Heart right ventricle (tissue), 16 donors: Measurements from ENCODE around the gene TTC3. TPM values are rescaled to one million over a fixed set of nuclear protein-coding genes. Genes with fewer than 3 reads are reported as not detected.

Experiments
- ATAC-seq, 8 donors: fragments of 200-7000 bp; cut with Tn5 transposase; one replicate each; pipeline ENCODE4 v1.9.1; 2020; ENCODE audit warnings: mild to moderate bottlenecking in 8 of 8, moderate library complexity in 8 of 8, moderate number of reproducible peaks in 1 of 8
- DNase-seq, 2 donors: peaks; one replicate each; pipeline ENCODE4 v3.0.0-alpha.2; 2020
- H3K27ac ChIP-seq, 10 donors: fragments of 200-600 bp; sonication (generic) in 2 of 10; one replicate each; pipeline versions ENCODE4 v1.5.0 to v1.8.0; 2020 to 2022; ENCODE audit warnings: mild to moderate bottlenecking in 3 of 10
- H3K27me3 ChIP-seq, 7 donors: fragments of 200-600 bp; one replicate each; pipeline ENCODE4 v1.8.0; 2021 to 2022; ENCODE audit warnings: mild to moderate bottlenecking in 2 of 7
- H3K36me3 ChIP-seq, 9 donors: fragments of 200-600 bp; sonication (generic) in 1 of 9; one replicate each; pipeline versions ENCODE4 v1.5.0 to v1.8.0; 2020 to 2022; ENCODE audit warnings: mild to moderate bottlenecking in 2 of 9
- H3K4me1 ChIP-seq, 9 donors: fragments of 200-600 bp; sonication (generic) in 1 of 9; one replicate each; pipeline versions ENCODE4 v1.5.0 to v1.8.0; 2020 to 2022; ENCODE audit warnings: mild to moderate bottlenecking in 4 of 9
- H3K4me3 ChIP-seq, 10 donors: fragments of 200-600 bp; sonication (generic) in 2 of 10; one replicate each; pipeline versions ENCODE4 v1.5.0 to v1.8.0; 2020 to 2022; ENCODE audit warnings: mild to moderate bottlenecking in 7 of 10, moderate library complexity in 2 of 10
- H3K9me3 ChIP-seq, 11 donors: fragments of 200-600 bp in 10 of 11; sonication (generic) in 2 of 11; one replicate each; pipeline versions ENCODE4 v1.5.0 to v1.8.0; 2013 to 2022; ENCODE audit warnings: mild to moderate bottlenecking in 2 of 11, control low read depth in 1 of 11, moderate library complexity in 1 of 11
- WGBS, 2 donors: extraction: QIAGEN DNeasy Blood & Tissue Kit; methylation state at CpG; one replicate each; pipeline ENCODE4 v1.1.7; 2013; ENCODE audit warnings: inconsistent platforms in 1 of 2; 5-methylcytosine and 5-hydroxymethylcytosine counted together
- intact Hi-C, 10 donors: fragments of 100-400 bp; cut with DNase I; formaldehyde crosslinking; loops; one replicate each; pipeline versions ENCODE4 v1.11.1 to v1.14.2; 2022
- polyA plus RNA-seq, 2 donors: library from polyadenylated mRNA; stranded (reverse); fragments of 200-250 nt; gene quantifications; one replicate each; pipeline ENCODE4 v1.2.3, GENCODE V29; 2013
- total RNA-seq, 10 donors: library from RNA; stranded (reverse); fragmentation: NEBNext Ultra II Directional in 3 of 10; extraction: Animal tissue kit (Norgen Biotek cat#: 25700) in 3 of 10; gene quantifications; one replicate each; pipeline versions ENCODE4 v1.2.1 to v1.2.4, GENCODE V29; 2021 to 2023
- TF ChIP-seq, protein P1 (sequence below), 9 donors: fragments of 200-600 bp; sonication (generic) in 2 of 9; IDR thresholded peaks; one replicate each; pipeline versions ENCODE4 v1.5.0 to v1.8.0; 2021 to 2022; ENCODE audit warnings: antibody characterized with exemption in 9 of 9, mild to moderate bottlenecking in 5 of 9, moderate library complexity in 1 of 9
- donor health status: Arrhythmogenic right ventricular cardiomyopathy.
- donor health status: ischemic (EF 13 %, LVEDD 7.1; RV severe dilation, severe dysfunction).
- donor health status: healthy with polysubstance abuse.
- donor health status: DM: no; HTN: yes; CAD: no.
- donor health status: DM: no; HTN: no; CAD: no.
- donor health status: ischemic (EF 25% LVEDD 6.9; RV normal size, moderate dysfunction).
- donor health status: ischemic (EF 25% LVEDD 5.7; RV mildly dilated, moderate dysfunction).
- donor health status: healthy.
- donor health status: DM: yes; HTN: yes; CAD: no.
- donor health status: Ischemic cardiomyopathy.
- donor health status: ischemic (EF 35%, LVEDD 5.7; RV mildly dilated, moderate dysfunction).
- donor health status: nonischemic (EF 11% LVEDD 7.7; RV severe dilation, severe dysfunction).
- donor health status: DM: yes; HTN: yes; CAD: no.
- donor health status: PGD.
- donor health status: ischemic (EF 29% LVEDD 5.4; RV normal size, mild dysfunction).
- donor health status: nonischemic (EF 23%, LVEDD 6.1; RV moderate dilation, normal function).

Gene TTC3
- total and polyA plus RNA-seq, 12 donors: 14.0 to 62.1 (median 50.1) TPM

DNA sequence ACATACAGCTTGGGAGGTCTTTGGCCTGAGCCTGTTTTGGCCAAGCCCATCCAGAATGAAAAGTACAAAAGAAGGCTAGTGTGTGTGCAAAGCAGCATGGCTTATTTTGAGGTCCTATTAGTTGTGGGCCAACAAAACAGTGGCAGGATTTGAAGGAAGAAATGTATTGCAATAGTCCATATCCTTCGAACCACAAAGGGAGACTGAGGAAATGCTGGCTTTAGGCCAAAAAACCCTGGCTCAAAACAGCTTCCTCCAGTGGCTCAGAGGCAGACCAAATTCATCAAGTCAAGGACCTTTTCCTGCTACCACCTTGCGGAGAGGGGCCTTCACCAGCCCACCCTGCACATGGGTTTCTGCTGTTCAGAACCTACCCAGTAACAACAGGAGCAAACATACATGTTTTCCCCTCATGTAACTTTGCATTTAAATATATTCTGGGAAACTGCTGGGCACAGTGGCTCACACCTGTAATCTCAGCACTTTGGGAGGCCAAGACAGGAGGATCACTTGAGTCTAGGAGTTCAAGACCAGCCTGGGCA lies 150.8 kb downstream of the TTC3 start:
- H3K27ac ChIP-seq: peak overlapping the region in 2 of 10 donors; percentile 24 to 34
- peaks cover 0 to 16% (median 9%) of the 10 kb centered on the region in 9 donors for H3K4me1 ChIP-seq
- no peaks in the 10 kb centered on the region for H3K27me3 ChIP-seq
- TF ChIP-seq, protein P1, sequence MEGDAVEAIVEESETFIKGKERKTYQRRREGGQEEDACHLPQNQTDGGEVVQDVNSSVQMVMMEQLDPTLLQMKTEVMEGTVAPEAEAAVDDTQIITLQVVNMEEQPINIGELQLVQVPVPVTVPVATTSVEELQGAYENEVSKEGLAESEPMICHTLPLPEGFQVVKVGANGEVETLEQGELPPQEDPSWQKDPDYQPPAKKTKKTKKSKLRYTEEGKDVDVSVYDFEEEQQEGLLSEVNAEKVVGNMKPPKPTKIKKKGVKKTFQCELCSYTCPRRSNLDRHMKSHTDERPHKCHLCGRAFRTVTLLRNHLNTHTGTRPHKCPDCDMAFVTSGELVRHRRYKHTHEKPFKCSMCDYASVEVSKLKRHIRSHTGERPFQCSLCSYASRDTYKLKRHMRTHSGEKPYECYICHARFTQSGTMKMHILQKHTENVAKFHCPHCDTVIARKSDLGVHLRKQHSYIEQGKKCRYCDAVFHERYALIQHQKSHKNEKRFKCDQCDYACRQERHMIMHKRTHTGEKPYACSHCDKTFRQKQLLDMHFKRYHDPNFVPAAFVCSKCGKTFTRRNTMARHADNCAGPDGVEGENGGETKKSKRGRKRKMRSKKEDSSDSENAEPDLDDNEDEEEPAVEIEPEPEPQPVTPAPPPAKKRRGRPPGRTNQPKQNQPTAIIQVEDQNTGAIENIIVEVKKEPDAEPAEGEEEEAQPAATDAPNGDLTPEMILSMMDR (IDR thresholded peaks at IDR 0.05): no peak
- H3K9me3 ChIP-seq: no peaks in the 10 kb centered on the region
- 85 to 100% methylated on average over 2 of the region's 2 CpGs for WGBS, 2 donors
- DNase-seq: no peak
- H3K4me3 ChIP-seq: no peak overlapping the region
- ATAC-seq: no peak
- H3K36me3 ChIP-seq: peaks cover 0 to 62% (median 55%) of the 10 kb centered on the region in 9 donors
- intact Hi-C loops: loop anchor here in 3 of 10 donors (5.0 to 10.0 kb wide), 4 partner anchors 43 to 361 kb away; partner anchors contain the start of genes DYRK1A (in 2 of the 3) and VPS26C (in 1 of the 3)

GRCh38 chr21:37224861-37225839 lies 152.1 kb downstream of the TTC3 start:
- no peak overlapping the region for H3K4me3 ChIP-seq
- no peak for DNase-seq
- intact Hi-C loops: loop anchor here in 3 of 10 donors (5.0 to 10.0 kb wide), 4 partner anchors 42 to 360 kb away; partner anchors contain the start of genes DYRK1A (in 2 of the 3) and VPS26C (in 1 of the 3)
- 87 to 93% methylated on average over 21 of the region's 21 CpGs for WGBS, 2 donors
- TF ChIP-seq, protein P1 (IDR thresholded peaks at IDR 0.05): no peak
- H3K27ac ChIP-seq: peak overlapping the region in 1 of 10 donors; percentile 34
- peaks cover 0 to 9% (median 2%) of the 10 kb centered on the region in 9 donors for H3K4me1 ChIP-seq
- ATAC-seq: no peak
- H3K36me3 ChIP-seq: peaks cover 0 to 75% (median 55%) of the 10 kb centered on the region in 9 donors
- no peaks in the 10 kb centered on the region for H3K27me3 ChIP-seq
- H3K9me3 ChIP-seq: no peaks in the 10 kb centered on the region

DNA sequence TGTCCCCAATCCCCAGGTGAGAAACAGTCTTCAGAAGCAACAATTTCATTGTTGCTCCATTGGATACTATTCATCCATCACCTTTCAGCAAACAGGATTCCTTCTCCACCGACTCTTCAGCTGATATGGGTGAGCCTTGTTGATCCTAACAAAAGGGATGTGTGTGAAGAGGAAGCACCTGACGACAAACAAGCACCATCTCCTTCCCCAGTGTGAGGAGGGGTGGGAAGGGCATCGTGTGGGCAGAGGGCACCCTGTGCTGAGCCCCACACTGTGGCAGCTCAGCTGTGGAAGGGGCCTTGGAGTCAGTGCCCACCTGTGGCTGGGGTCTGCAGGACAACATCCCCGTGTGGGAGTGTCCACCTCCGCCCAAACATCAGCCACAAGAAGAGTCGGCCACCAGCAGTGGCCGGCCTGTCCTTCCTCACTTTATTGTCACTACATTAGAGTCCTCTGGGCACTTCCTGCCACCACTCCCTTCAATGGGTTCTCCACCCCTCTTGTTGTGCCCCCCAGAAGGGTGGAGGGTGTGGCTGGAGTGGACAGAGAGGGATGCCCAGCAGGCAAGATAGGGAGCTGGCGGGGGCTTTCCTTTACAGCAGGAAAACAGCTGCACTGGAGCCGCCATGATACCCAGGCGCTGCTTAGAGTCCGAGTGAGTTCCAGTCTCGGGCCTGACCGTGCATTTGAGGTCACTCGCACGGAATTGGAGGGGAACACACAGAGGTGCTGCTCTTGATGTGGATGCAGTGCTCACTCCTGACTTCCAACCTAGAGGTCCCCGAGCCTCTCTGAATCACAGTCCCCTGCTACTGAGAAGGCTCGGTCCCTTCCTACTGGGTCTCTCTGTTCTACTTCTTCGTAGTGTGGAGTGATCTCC lies 153.2 kb downstream of the TTC3 start:
- WGBS, 2 donors: 92 to 93% methylated on average over 18 of the region's 18 CpGs
- no peak for ATAC-seq
- Histone ChIP-seq H3K36me3 (peaks cover 0 to 86% (median 63%) of the 10 kb centered on the region in 9 donors), H3K4me1 (peaks cover 0 to 4% (median 0%) of the 10 kb centered on the region in 9 donors), H3K9me3 (no peaks in the 10 kb centered on the region), H3K27ac (peak overlapping the region in 1 of 10 donors; percentile 34), H3K27me3 (no peaks in the 10 kb centered on the region), H3K4me3 (no peak overlapping the region)
- DNase-seq: no peak
- intact Hi-C loops: loop anchor here in 2 of 10 donors (10.0 kb wide), 2 partner anchors 339 to 359 kb away; no protein-coding TSS in a partner anchor
- TF ChIP-seq, protein P1 (IDR thresholded peaks at IDR 0.05): no peak
